Measurements from ENCODE around the gene MED26.

DNA sequence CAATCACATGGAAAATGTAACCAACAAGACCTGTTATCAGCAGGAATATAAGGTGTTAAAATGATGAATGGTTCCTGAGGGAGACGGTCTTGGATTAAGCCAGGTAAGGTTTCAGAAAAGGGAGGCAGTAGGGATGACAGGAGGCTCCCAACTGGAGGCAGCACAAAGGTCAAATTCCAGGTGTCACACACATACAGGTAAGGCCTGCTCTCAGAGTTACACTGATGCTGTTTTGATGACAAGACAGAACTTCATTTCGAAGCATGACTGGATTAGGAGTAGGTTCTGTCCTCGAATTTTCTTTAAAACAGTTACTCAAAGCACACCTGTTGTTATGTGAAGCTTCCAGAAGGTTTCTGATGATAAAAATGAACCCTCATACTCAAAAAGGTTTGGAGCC, 7.4 kb downstream of the MED26 start:
- TF ChIP-seq EP300 (IDR thresholded peaks at IDR 0.05; ENCODE audit: borderline replicate concordance in 1 of 2, control insufficient read depth in 1 of 2, low read depth in 2 of 2, low read length in 2 of 2) (no peak), SUZ12 (IDR thresholded peaks at IDR 0.05; ENCODE audit: unreplicated experiment) (no peak), POLR2AphosphoS5 (IDR thresholded peaks at IDR 0.05; ENCODE audit: low read length) (no peak), BRCA1 (IDR thresholded peaks at IDR 0.05; ENCODE audit: low read depth, low read length) (no peak)
- TF ChIP-seq, protein P1, sequence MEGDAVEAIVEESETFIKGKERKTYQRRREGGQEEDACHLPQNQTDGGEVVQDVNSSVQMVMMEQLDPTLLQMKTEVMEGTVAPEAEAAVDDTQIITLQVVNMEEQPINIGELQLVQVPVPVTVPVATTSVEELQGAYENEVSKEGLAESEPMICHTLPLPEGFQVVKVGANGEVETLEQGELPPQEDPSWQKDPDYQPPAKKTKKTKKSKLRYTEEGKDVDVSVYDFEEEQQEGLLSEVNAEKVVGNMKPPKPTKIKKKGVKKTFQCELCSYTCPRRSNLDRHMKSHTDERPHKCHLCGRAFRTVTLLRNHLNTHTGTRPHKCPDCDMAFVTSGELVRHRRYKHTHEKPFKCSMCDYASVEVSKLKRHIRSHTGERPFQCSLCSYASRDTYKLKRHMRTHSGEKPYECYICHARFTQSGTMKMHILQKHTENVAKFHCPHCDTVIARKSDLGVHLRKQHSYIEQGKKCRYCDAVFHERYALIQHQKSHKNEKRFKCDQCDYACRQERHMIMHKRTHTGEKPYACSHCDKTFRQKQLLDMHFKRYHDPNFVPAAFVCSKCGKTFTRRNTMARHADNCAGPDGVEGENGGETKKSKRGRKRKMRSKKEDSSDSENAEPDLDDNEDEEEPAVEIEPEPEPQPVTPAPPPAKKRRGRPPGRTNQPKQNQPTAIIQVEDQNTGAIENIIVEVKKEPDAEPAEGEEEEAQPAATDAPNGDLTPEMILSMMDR (IDR thresholded peaks at IDR 0.05 in 2 of 3, conservative IDR thresholded peaks at IDR 0.05 in 1 of 3; ENCODE audit: control insufficient read depth in 2 of 3, extremely low read depth in 1 of 3, insufficient read depth in 1 of 3, low read depth in 3 of 3, low read length in 3 of 3) = no peak
- TF ChIP-seq, protein P2, sequence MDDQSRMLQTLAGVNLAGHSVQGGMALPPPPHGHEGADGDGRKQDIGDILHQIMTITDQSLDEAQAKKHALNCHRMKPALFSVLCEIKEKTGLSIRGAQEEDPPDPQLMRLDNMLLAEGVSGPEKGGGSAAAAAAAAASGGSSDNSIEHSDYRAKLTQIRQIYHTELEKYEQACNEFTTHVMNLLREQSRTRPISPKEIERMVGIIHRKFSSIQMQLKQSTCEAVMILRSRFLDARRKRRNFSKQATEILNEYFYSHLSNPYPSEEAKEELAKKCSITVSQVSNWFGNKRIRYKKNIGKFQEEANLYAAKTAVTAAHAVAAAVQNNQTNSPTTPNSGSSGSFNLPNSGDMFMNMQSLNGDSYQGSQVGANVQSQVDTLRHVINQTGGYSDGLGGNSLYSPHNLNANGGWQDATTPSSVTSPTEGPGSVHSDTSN (IDR thresholded peaks at IDR 0.05; ENCODE audit: insufficient replicate concordance, low read depth, low read length) = no peak

Measured in GM12878 (cell line).